HCT116 (cell line): ENCODE data around the gene TRPM3. TPM values are rescaled to one million over a fixed set of nuclear protein-coding genes. Genes with fewer than 3 reads are reported as not detected.

Source experiments
- ATAC-seq: fragments of 200-7000 bp; cut with Tn5 transposase; 2 replicates; pipeline ENCODE4 v1.9.1; 2020; ENCODE audit warnings: mild to moderate bottlenecking, moderate library complexity
- BruUV-seq: library from RNA; stranded (reverse); fragments of 400-500 nt; replicated peaks from 2 replicates; lab custom pipeline; 2021; lab: Mats Ljungman, UMichigan
- CTCF ChIA-PET: fragments of 300-600 bp; sonication (Branson Sonifier 250); formaldehyde crosslinking; loops from one replicate; lab custom pipeline; 2021; ENCODE audit warnings: antibody characterized with exemption; lab: Charles Lee
- POLR2A ChIA-PET: fragments of 300-600, 350-600 bp; sonication (Branson Sonifier 250); formaldehyde crosslinking; loops from one replicate; lab custom pipeline; 2021; ENCODE audit warnings: antibody characterized with exemption; lab: Charles Lee
- RAD21 ChIA-PET, 2 experiments: fragments of 300-600 bp; sonication (Branson Sonifier 250); formaldehyde crosslinking; loops; one replicate each; lab custom pipeline; 2023; ENCODE audit warnings: low total read pairs in 2 of 2; ENCODE audit not compliant: uncharacterized antibody in 2 of 2, unreplicated experiment in 2 of 2, low non-redundant PET in 1 of 2; lab: Charles Lee
- DNase-seq: peaks from one replicate; pipeline ENCODE4 v3.0.0-alpha.2; 2010; ENCODE audit warnings: low read depth, low spot score
- H2AFZ ChIP-seq: fragments of 200-600 bp; shearing (Covaris generic), sonication (generic); 2 replicates; pipeline ENCODE4 v1.6.1; 2017; ENCODE audit warnings: low read depth, mixed run types, mixed read lengths, antibody characterized with exemption, low read length; ENCODE audit not compliant: poor library complexity, severe bottlenecking
- H3K27ac ChIP-seq: 2 replicates; pipeline ENCODE4 v1.5.1; 2012; ENCODE audit warnings: low read depth, low read length
- H3K27me3 ChIP-seq: fragments of 200-600 bp; sonication (generic); 2 replicates; pipeline ENCODE4 v1.6.1; 2016; ENCODE audit warnings: mixed run types, low read length, mixed read lengths; ENCODE audit not compliant: insufficient read depth
- H3K36me3 ChIP-seq, 2 experiments: fragments of 200-500 bp in 1 of 2; fragments of 200-600 bp in 1 of 2; sonication (Bioruptor generic) in 1 of 2; sonication (generic) in 1 of 2; 2 replicates each; pipeline versions ENCODE4 v1.5.1 to v1.6.1; 2014 to 2016; ENCODE audit warnings: low read length in 2 of 2, inconsistent platforms in 1 of 2, mixed read lengths in 1 of 2, mixed run types in 1 of 2; ENCODE audit not compliant: insufficient read depth in 2 of 2, control insufficient read depth in 1 of 2
- H3K4me1 ChIP-seq, 2 experiments: fragments of 200-600 bp in 1 of 2; sonication (generic) in 1 of 2; 2 replicates each; pipeline versions ENCODE4 v1.5.1 to v1.6.1; 2012 to 2017; ENCODE audit warnings: low read length in 2 of 2, inconsistent platforms in 1 of 2, mild to moderate bottlenecking in 1 of 2, mixed read lengths in 1 of 2, mixed run types in 1 of 2, moderate library complexity in 1 of 2; ENCODE audit not compliant: insufficient read depth in 2 of 2, control insufficient read depth in 1 of 2
- H3K4me2 ChIP-seq: fragments of 200-600 bp; sonication (generic); 2 replicates; pipeline ENCODE4 v1.6.1; 2017; ENCODE audit warnings: mixed run types, low read length, mixed read lengths
- H3K4me3 ChIP-seq, 2 experiments: fragments of 200-600 bp in 1 of 2; sonication (generic) in 1 of 2; replicated peaks in 1 of 2; 2 replicates each; pipeline ENCODE4 v1.5.1; 2011 to 2016; ENCODE audit warnings: low read length in 2 of 2, control low read depth in 1 of 2, low read depth in 1 of 2, mild to moderate bottlenecking in 1 of 2, mixed read lengths in 1 of 2, mixed run types in 1 of 2
- H3K79me2 ChIP-seq: fragments of 200-600 bp; sonication (generic); 2 replicates; pipeline ENCODE4 v1.6.1; 2017; ENCODE audit warnings: mild to moderate bottlenecking, mixed run types, low read length, moderate library complexity, mixed read lengths; ENCODE audit not compliant: insufficient read depth
- H3K9ac ChIP-seq: fragments of 200-600 bp; sonication (generic); 2 replicates; pipeline ENCODE4 v1.6.1; 2016; ENCODE audit warnings: low read length, mixed read lengths
- H3K9me2 ChIP-seq: fragments of 200-600 bp; sonication (generic), shearing (Covaris generic); 2 replicates; pipeline ENCODE4 v1.6.1; 2017; ENCODE audit warnings: mixed run types, mild to moderate bottlenecking, moderate library complexity; ENCODE audit not compliant: insufficient read depth
- H3K9me3 ChIP-seq, 2 experiments: fragments of 200-500 bp in 1 of 2; fragments of 200-600 bp in 1 of 2; sonication (Bioruptor generic) in 1 of 2; sonication (generic) in 1 of 2; 2 replicates each; pipeline ENCODE4 v1.6.1; 2014 to 2017; ENCODE audit warnings: low read length in 2 of 2, mixed read lengths in 2 of 2, inconsistent platforms in 1 of 2, low read depth in 1 of 2, mild to moderate bottlenecking in 1 of 2, mixed run types in 1 of 2, moderate library complexity in 1 of 2; ENCODE audit not compliant: control insufficient read depth in 1 of 2, insufficient read depth in 1 of 2
- H4K20me1 ChIP-seq: fragments of 200-600 bp; sonication (generic), shearing (Covaris generic); 2 replicates; pipeline ENCODE4 v1.6.1; 2017; ENCODE audit warnings: mixed run types, mild to moderate bottlenecking, moderate library complexity; ENCODE audit not compliant: insufficient read depth
- ATF3 ChIP-seq: IDR thresholded peaks from 2 replicates; pipeline ENCODE4 v1.6.1; 2012
- CEBPB ChIP-seq: IDR thresholded peaks from 2 replicates; pipeline ENCODE4 v1.6.1; 2012; ENCODE audit warnings: low read depth
- CTCF ChIP-seq, 3 experiments: fragments of 200-600 bp in 1 of 3; sonication (generic) in 1 of 3; IDR thresholded peaks in 2 of 3; conservative IDR thresholded peaks in 1 of 3; 2 replicates each; pipeline ENCODE4 v1.5.1; 2012 to 2017; ENCODE audit warnings: low read depth in 2 of 3, low read length in 2 of 3, antibody characterized with exemption in 1 of 3, borderline replicate concordance in 1 of 3, control low read depth in 1 of 3, mild to moderate bottlenecking in 1 of 3, mixed read lengths in 1 of 3, mixed run types in 1 of 3, moderate library complexity in 1 of 3; ENCODE audit not compliant: insufficient read depth in 1 of 3
- EZH2phosphoT487 ChIP-seq: fragments of 200-600 bp; IDR thresholded peaks from 2 replicates; pipeline ENCODE4 v1.6.1; 2018; ENCODE audit warnings: antibody characterized with exemption, borderline replicate concordance
- FOSL1 ChIP-seq: IDR thresholded peaks from 2 replicates; pipeline ENCODE4 v1.6.1; 2012; ENCODE audit warnings: low read depth
- JUND ChIP-seq: IDR thresholded peaks from 2 replicates; pipeline ENCODE4 v1.6.1; 2012
- SP1 ChIP-seq: IDR thresholded peaks from 2 replicates; pipeline ENCODE4 v1.6.1; 2012; ENCODE audit warnings: low read depth
- SRF ChIP-seq: IDR thresholded peaks from 2 replicates; pipeline ENCODE4 v1.6.1; 2012; ENCODE audit warnings: low read depth
- TCF7L2 ChIP-seq: IDR thresholded peaks from 2 replicates; pipeline ENCODE4 v1.7.0; 2011; ENCODE audit warnings: borderline replicate concordance, inconsistent platforms; ENCODE audit not compliant: insufficient read depth, insufficient read length; ENCODE audit errors: extremely low read depth
- ZBTB33 ChIP-seq: IDR thresholded peaks from 2 replicates; pipeline ENCODE4 v1.6.1; 2011; ENCODE audit warnings: mild to moderate bottlenecking, low read length, moderate library complexity; ENCODE audit not compliant: insufficient replicate concordance; ENCODE audit errors: extremely low read depth
- ZFX ChIP-seq: fragments of 450-650 bp; IDR thresholded peaks from 2 replicates; pipeline ENCODE4 v1.6.1; 2017
- intact Hi-C: fragments of 100-400 bp; cut with micrococcal nuclease; formaldehyde crosslinking; loops from 2 replicates; pipeline ENCODE4 v1.10.0; 2022
- total RNA-seq: library from RNA; stranded (reverse); gene quantifications from one replicate; pipeline ENCODE4 v1.2.1, GENCODE V29; 2021; ENCODE audit not compliant: unreplicated experiment

Gene TRPM3
- total RNA-seq, 1 experiment from 2014 or later = not detected

- BruUV-seq = no TSS peak
- Histone ChIP-seq H3K9me3 (no peaks in the 10 kb centered on the region), H3K9ac (no peak overlapping the region), H3K36me3 (no peaks in the 10 kb centered on the region), H3K27ac (no peak overlapping the region), H3K4me2 (no peak overlapping the region), H3K4me3 (no peak overlapping the region), H3K27me3 (peaks cover 21% of the 10 kb centered on the region; the same call in 1 of the 2 replicates), H3K9me2 (no peaks in the 10 kb centered on the region), H3K4me1 (no peaks in the 10 kb centered on the region)
- DNase-seq (no peak), ATAC-seq (no peak)
- ChIA-PET POLR2A (no interaction called here), CTCF (no interaction called here)
- intact Hi-C loops = no loop called here
- no peak for TF ChIP-seq ZBTB33
- no peak for TF ChIP-seq ZFX
- TF ChIP-seq EZH2phosphoT487 = no peak
- TF ChIP-seq SP1 = no peak
- no peak for TF ChIP-seq ATF3
- no peak for TF ChIP-seq JUND
- no peak for TF ChIP-seq TCF7L2
- TF ChIP-seq, all 23 proteins: peak for 0
- RAD21 ChIA-PET = no interaction called here
- Histone ChIP-seq H2AFZ (no peak overlapping the region), H3K79me2 (no peaks in the 10 kb centered on the region), H4K20me1 (no peaks in the 10 kb centered on the region)
Measured at GRCh38 chr9:70979966-70980365, 141.5 kb downstream of the TRPM3 start.

GRCh38 chr9:70978085-70978484, 143.3 kb downstream of the TRPM3 start:
- DNase-seq = no peak
- Histone ChIP-seq H3K9me2 (no peaks in the 10 kb centered on the region), H3K27me3 (peaks cover 18% of the 10 kb centered on the region; the same call in 1 of the 2 replicates), H3K27ac (no peak overlapping the region), H4K20me1 (no peaks in the 10 kb centered on the region), H3K4me3 (no peak overlapping the region), H3K9ac (no peak overlapping the region), H2AFZ (no peak overlapping the region), H3K9me3 (no peaks in the 10 kb centered on the region), H3K36me3 (no peaks in the 10 kb centered on the region), H3K4me2 (no peak overlapping the region), H3K79me2 (no peaks in the 10 kb centered on the region), H3K4me1 (no peaks in the 10 kb centered on the region)
- CTCF ChIA-PET = no interaction called here
- POLR2A ChIA-PET = no interaction called here
- TF ChIP-seq SRF (no peak), TCF7L2 (no peak), CTCF (IDR thresholded peaks at IDR 0.05 in 2 of 3, conservative IDR thresholded peaks at IDR 0.05 in 1 of 3; ENCODE audit: borderline replicate concordance in 1 of 3, insufficient read depth in 1 of 3, low read depth in 2 of 3, low read length in 2 of 3) (no peak), FOSL1 (no peak), CEBPB (no peak)
- intact Hi-C loops = no loop called here
- no TSS peak for BruUV-seq
- ATAC-seq = no peak
- RAD21 ChIA-PET = no interaction called here
